Large intestine (tissue), 3 donors: ENCODE results near the gene DDX17. TPM values are rescaled to one million over a fixed set of nuclear protein-coding genes. Genes with fewer than 3 reads are reported as not detected.
A peak's percentile ranks its signal among the peaks of the same experiment; 100 is the strongest.

Experiments used
- DNase-seq, 2 donors: peaks; one replicate each; pipeline versions ENCODE4 v3.0.0 to v3.0.0-alpha.2; 2013
- H3K27ac ChIP-seq: one replicate; pipeline ENCODE4 v1.5.1; 2013; ENCODE audit warnings: low read length
- H3K27me3 ChIP-seq: 2 replicates; pipeline ENCODE4 v1.6.1; 2013; ENCODE audit warnings: low read length; ENCODE audit not compliant: control insufficient read depth, insufficient read depth
- H3K36me3 ChIP-seq: 2 replicates; pipeline ENCODE4 v1.6.1; 2013; ENCODE audit warnings: low read length; ENCODE audit not compliant: control insufficient read depth, insufficient read depth
- H3K4me1 ChIP-seq: one replicate; pipeline ENCODE4 v1.6.1; 2013; ENCODE audit warnings: low read length; ENCODE audit not compliant: control insufficient read depth, insufficient read depth
- H3K4me3 ChIP-seq: one replicate; pipeline ENCODE4 v1.5.1; 2013; ENCODE audit warnings: low read length
- H3K9me3 ChIP-seq: one replicate; pipeline ENCODE4 v1.6.1; 2013; ENCODE audit warnings: mild to moderate bottlenecking, low read depth, low read length, moderate library complexity; ENCODE audit not compliant: control insufficient read depth
- WGBS: methylation state at CpG from one replicate; pipeline ENCODE4 v1.1.5; 2013; ENCODE audit warnings: low lambda C conversion rate; ENCODE audit not compliant: insufficient coverage; 5-methylcytosine and 5-hydroxymethylcytosine counted together
- polyA plus RNA-seq: library from polyadenylated mRNA; unstranded; fragments of 120-200 nt; gene quantifications from one replicate; pipeline ENCODE4 v1.2.1, GENCODE V29; 2013

The DDX17 gene
- polyA plus RNA-seq, 1 donor, result 521 TPM

GRCh38 chr22:38456841-38457699 lies 49.0 kb downstream of the DDX17 start:
- H3K27me3 ChIP-seq, result peaks cover 84% of the 10 kb centered on the region
- no peak overlapping the region for H3K27ac ChIP-seq
- H3K9me3 ChIP-seq, result no peaks in the 10 kb centered on the region
- no CpG with 5 or more reads among the region's 14 CpGs for WGBS
- H3K4me1 ChIP-seq, result peaks cover 17% of the 10 kb centered on the region
- H3K36me3 ChIP-seq, result no peaks in the 10 kb centered on the region
- DNase-seq, result no peak
- H3K4me3 ChIP-seq, result no peak overlapping the region

GRCh38 chr22:38456272-38456835 lies 49.8 kb downstream of the DDX17 start:
- H3K4me3 ChIP-seq, result no peak overlapping the region
- H3K36me3 ChIP-seq, result no peaks in the 10 kb centered on the region
- no CpG with 5 or more reads among the region's 17 CpGs for WGBS
- DNase-seq, result no peak
- H3K9me3 ChIP-seq, result no peaks in the 10 kb centered on the region
- H3K27me3 ChIP-seq, result peaks cover 84% of the 10 kb centered on the region
- no peak overlapping the region for H3K27ac ChIP-seq
- peaks cover 9% of the 10 kb centered on the region for H3K4me1 ChIP-seq

- H3K4me3 ChIP-seq, result no peak overlapping the region
- DNase-seq, result no peak
- WGBS, result 0% methylated on average over 1 of the region's 90 CpGs
Measured at GRCh38 chr22:38455530-38456271, 50.4 kb downstream of the DDX17 start.

GRCh38 chr22:38455076-38455529 lies 51.0 kb downstream of the DDX17 start, which contains the start of gene KCNJ4:
Gene KCNJ4 (minus strand): TSS chr22:38455199. CDS start chr22:38428132, 27,067 bp downstream.
- peaks cover 7% of the 10 kb centered on the region for H3K4me1 ChIP-seq
- peaks cover 82% of the 10 kb centered on the region for H3K27me3 ChIP-seq
- H3K36me3 ChIP-seq, result no peaks in the 10 kb centered on the region
- DNase-seq, result no peak
- no CpG with 5 or more reads among the region's 76 CpGs for WGBS
- H3K27ac ChIP-seq, result no peak within 1 kb of the TSS
- H3K9me3 ChIP-seq, result no peaks in the 10 kb centered on the region
- peak within 1 kb of the TSS; percentile 13 for H3K4me3 ChIP-seq

More at GRCh38 chr22:38455530-38456271, 50.4 kb downstream of the DDX17 start:
- H3K36me3 ChIP-seq, result no peaks in the 10 kb centered on the region
- H3K27ac ChIP-seq, result no peak overlapping the region
- peaks cover 7% of the 10 kb centered on the region for H3K4me1 ChIP-seq
- H3K27me3 ChIP-seq, result peaks cover 82% of the 10 kb centered on the region
- no peaks in the 10 kb centered on the region for H3K9me3 ChIP-seq

- peaks cover 7% of the 10 kb centered on the region for H3K4me1 ChIP-seq
- H3K4me3 ChIP-seq, result peak overlapping the region; percentile 13
- no peaks in the 10 kb centered on the region for H3K9me3 ChIP-seq
- peaks cover 82% of the 10 kb centered on the region for H3K27me3 ChIP-seq
- peak in 1 of 2 donors; percentile 50 for DNase-seq
- no peak overlapping the region for H3K27ac ChIP-seq
- no peaks in the 10 kb centered on the region for H3K36me3 ChIP-seq
- WGBS, result no CpG with 5 or more reads among the region's 67 CpGs
Measured at GRCh38 chr22:38454353-38455075, 51.6 kb downstream of the DDX17 start.

- no peak for DNase-seq
- no CpG with 5 or more reads among the region's 3 CpGs for WGBS
- peaks cover 83% of the 10 kb centered on the region for H3K27me3 ChIP-seq
Measured at GRCh38 chr22:38453996-38454352, 52.1 kb downstream of the DDX17 start.

GRCh38 chr22:38453066-38453672 lies 52.9 kb downstream of the DDX17 start:
- Histone ChIP-seq H3K4me1 (peaks cover 7% of the 10 kb centered on the region), H3K36me3 (no peaks in the 10 kb centered on the region), H3K27me3 (peaks cover 81% of the 10 kb centered on the region), H3K9me3 (no peaks in the 10 kb centered on the region), H3K27ac (no peak overlapping the region), H3K4me3 (no peak overlapping the region)
- DNase-seq, result no peak
- WGBS, result no CpG with 5 or more reads among the region's 11 CpGs

More at GRCh38 chr22:38453996-38454352, 52.1 kb downstream of the DDX17 start:
- Histone ChIP-seq H3K27ac (no peak overlapping the region), H3K4me1 (peaks cover 7% of the 10 kb centered on the region), H3K4me3 (no peak overlapping the region), H3K9me3 (no peaks in the 10 kb centered on the region), H3K36me3 (no peaks in the 10 kb centered on the region)

GRCh38 chr22:38452373-38453065 lies 53.6 kb downstream of the DDX17 start:
- Histone ChIP-seq H3K4me3 (no peak overlapping the region), H3K9me3 (no peaks in the 10 kb centered on the region), H3K27me3 (peaks cover 77% of the 10 kb centered on the region), H3K27ac (no peak overlapping the region), H3K36me3 (no peaks in the 10 kb centered on the region), H3K4me1 (peaks cover 7% of the 10 kb centered on the region)
- no peak for DNase-seq
- WGBS, result no CpG with 5 or more reads among the region's 25 CpGs

GRCh38 chr22:38451864-38452263 lies 54.2 kb downstream of the DDX17 start:
- DNase-seq, result no peak
- H3K36me3 ChIP-seq, result no peaks in the 10 kb centered on the region
- WGBS, result no CpG with 5 or more reads among the region's 4 CpGs

More at GRCh38 chr22:38451864-38452263, 54.2 kb downstream of the DDX17 start:
- Histone ChIP-seq H3K4me1 (peaks cover 7% of the 10 kb centered on the region), H3K27ac (no peak overlapping the region), H3K4me3 (no peak overlapping the region), H3K27me3 (peaks cover 72% of the 10 kb centered on the region), H3K9me3 (no peaks in the 10 kb centered on the region)
